Activated B cell treated with CpG ODN at 0.5 μM for 24 hours (primary cell): ENCODE measurements around the gene GSAP. TPM values are rescaled to one million over a fixed set of nuclear protein-coding genes. Genes with fewer than 3 reads are reported as not detected.
A peak's percentile ranks its signal among the peaks of the same experiment; 100 is the strongest.

ENCODE experiments used
- ATAC-seq: fragments of 200-7000 bp; cut with Tn5 transposase; one replicate; pipeline ENCODE4 v1.10.0; 2021; ENCODE audit warnings: low read depth, mild to moderate bottlenecking, moderate library complexity
- CTCF ChIA-PET: fragments of 350-600 bp; sonication (Branson Sonifier 250); formaldehyde crosslinking; loops from one replicate; lab custom pipeline; 2021; ENCODE audit warnings: antibody characterized with exemption; lab: Charles Lee
- POLR2A ChIA-PET: fragments of 350-600 bp; sonication (Branson Sonifier 250); formaldehyde crosslinking; loops from one replicate; lab custom pipeline; 2021; ENCODE audit warnings: antibody characterized with exemption; lab: Charles Lee
- DNase-seq: peaks from one replicate; pipeline ENCODE4 v3.0.0; 2022
- H3K27ac Mint-ChIP-seq: one replicate; pipeline ENCODE4 v1.8.0; 2020; ENCODE audit warnings: mixed read lengths
- H3K27me3 Mint-ChIP-seq: one replicate; pipeline ENCODE4 v1.8.0; 2021; ENCODE audit warnings: mixed read lengths
- H3K36me3 Mint-ChIP-seq: one replicate; pipeline ENCODE4 v1.8.0; 2021; ENCODE audit warnings: low read depth, mixed read lengths
- H3K4me1 Mint-ChIP-seq: one replicate; pipeline ENCODE4 v1.8.0; 2021; ENCODE audit warnings: mixed read lengths
- H3K4me3 Mint-ChIP-seq: one replicate; pipeline ENCODE4 v1.8.0; 2020; ENCODE audit warnings: mild to moderate bottlenecking, mixed read lengths
- H3K9me3 Mint-ChIP-seq: one replicate; pipeline ENCODE4 v1.8.0; 2020; ENCODE audit warnings: mixed read lengths
- intact Hi-C: fragments of 100-400 bp; cut with micrococcal nuclease; formaldehyde crosslinking; loops from one replicate; pipeline ENCODE4 v1.15.1; 2024
- total RNA-seq: library from RNA; stranded (reverse); gene quantifications from 2 replicates; pipeline ENCODE4 v1.2.3, GENCODE V29; 2022
- TF ChIP-seq, protein P1 (sequence below): fragments of 200-600 bp; IDR thresholded peaks from one replicate; pipeline ENCODE4 v1.8.0; 2022; ENCODE audit warnings: antibody characterized with exemption, mild to moderate bottlenecking

Gene GSAP
- total RNA-seq, 1 donor from 2014 or later = 91.2 TPM

DNA sequence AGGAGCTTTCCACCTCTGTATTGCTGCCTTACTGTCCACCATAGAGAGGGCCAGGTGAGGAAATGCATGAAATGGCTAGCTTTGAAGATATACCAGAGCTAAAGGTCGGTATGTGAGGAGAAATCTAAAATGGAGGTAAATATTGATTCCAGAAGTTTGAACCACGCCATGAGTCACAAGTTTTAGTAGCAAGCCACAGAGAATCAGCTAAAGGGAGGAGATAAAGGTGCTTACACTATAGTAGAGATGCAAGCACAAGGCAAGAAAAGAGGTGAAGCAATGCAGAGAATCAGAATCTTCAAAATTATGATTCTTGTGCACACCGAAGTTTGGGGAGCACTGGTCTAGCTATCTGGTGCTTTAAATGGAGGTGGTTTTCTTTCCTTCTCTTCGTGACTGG, 3.0 kb upstream of the GSAP start:
- POLR2A ChIA-PET = interaction anchor here (1.6 to 1.8 kb wide), 2 partner anchors 9 to 18 kb away, joined by 3 to 5 read pairs; no protein-coding TSS in a partner anchor
- H3K4me1 Mint-ChIP-seq = peaks cover 42% of the 10 kb centered on the region
- H3K36me3 Mint-ChIP-seq = peaks cover 1% of the 10 kb centered on the region
- intact Hi-C loops = loop anchor here (5.0 kb wide), 3 partner anchors 37 to 488 kb away; partner anchors contain the start of gene RSBN1L
- no peaks in the 10 kb centered on the region for H3K9me3 Mint-ChIP-seq
- CTCF ChIA-PET = no interaction called here
- no peaks in the 10 kb centered on the region for H3K27me3 Mint-ChIP-seq
- no peak overlapping the region for H3K27ac Mint-ChIP-seq
- H3K4me3 Mint-ChIP-seq = no peak overlapping the region
- TF ChIP-seq, protein P1, sequence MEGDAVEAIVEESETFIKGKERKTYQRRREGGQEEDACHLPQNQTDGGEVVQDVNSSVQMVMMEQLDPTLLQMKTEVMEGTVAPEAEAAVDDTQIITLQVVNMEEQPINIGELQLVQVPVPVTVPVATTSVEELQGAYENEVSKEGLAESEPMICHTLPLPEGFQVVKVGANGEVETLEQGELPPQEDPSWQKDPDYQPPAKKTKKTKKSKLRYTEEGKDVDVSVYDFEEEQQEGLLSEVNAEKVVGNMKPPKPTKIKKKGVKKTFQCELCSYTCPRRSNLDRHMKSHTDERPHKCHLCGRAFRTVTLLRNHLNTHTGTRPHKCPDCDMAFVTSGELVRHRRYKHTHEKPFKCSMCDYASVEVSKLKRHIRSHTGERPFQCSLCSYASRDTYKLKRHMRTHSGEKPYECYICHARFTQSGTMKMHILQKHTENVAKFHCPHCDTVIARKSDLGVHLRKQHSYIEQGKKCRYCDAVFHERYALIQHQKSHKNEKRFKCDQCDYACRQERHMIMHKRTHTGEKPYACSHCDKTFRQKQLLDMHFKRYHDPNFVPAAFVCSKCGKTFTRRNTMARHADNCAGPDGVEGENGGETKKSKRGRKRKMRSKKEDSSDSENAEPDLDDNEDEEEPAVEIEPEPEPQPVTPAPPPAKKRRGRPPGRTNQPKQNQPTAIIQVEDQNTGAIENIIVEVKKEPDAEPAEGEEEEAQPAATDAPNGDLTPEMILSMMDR = no peak
- DNase-seq = no peak
- ATAC-seq = no peak

DNA sequence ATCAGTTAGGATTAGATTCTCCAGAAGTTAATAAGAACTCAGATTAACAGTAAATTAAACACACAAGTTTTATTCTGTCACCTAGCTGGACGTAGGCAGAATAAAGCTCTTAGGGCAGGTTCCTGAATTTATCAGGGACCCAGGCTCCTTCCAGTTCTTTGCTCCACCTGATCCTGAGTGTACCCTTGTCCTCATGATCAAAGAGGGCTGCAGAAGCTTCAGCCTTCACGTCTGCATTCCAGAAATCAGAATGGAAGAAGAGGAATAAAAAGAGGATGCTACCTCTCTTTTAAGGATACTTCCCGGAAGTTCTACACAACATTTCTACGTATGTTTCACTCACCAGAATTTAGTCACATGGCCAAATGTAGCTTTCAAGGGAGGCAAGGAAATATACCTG, 1.7 kb upstream of the GSAP start:
- H3K27ac Mint-ChIP-seq = peak overlapping the region; percentile 92
- H3K4me1 Mint-ChIP-seq = peaks cover 56% of the 10 kb centered on the region
- ChIA-PET POLR2A (interaction anchor here (0.6 to 6.0 kb wide), 4 partner anchors 10 to 119 kb away, joined by 3 to 93 read pairs (median 37); partner anchors contain the start of gene PTPN12), CTCF (no interaction called here)
- intact Hi-C loops = loop anchor here (1.0 to 5.0 kb wide), 5 partner anchors 8 to 490 kb away; partner anchors contain the start of genes PHTF2, RSBN1L and TMEM60
- peaks cover 1% of the 10 kb centered on the region for H3K36me3 Mint-ChIP-seq
- H3K9me3 Mint-ChIP-seq = no peaks in the 10 kb centered on the region
- DNase-seq (no peak), ATAC-seq (no peak)
- TF ChIP-seq, protein P1 = no peak
- H3K4me3 Mint-ChIP-seq = no peak overlapping the region
- H3K27me3 Mint-ChIP-seq = no peaks in the 10 kb centered on the region

DNA sequence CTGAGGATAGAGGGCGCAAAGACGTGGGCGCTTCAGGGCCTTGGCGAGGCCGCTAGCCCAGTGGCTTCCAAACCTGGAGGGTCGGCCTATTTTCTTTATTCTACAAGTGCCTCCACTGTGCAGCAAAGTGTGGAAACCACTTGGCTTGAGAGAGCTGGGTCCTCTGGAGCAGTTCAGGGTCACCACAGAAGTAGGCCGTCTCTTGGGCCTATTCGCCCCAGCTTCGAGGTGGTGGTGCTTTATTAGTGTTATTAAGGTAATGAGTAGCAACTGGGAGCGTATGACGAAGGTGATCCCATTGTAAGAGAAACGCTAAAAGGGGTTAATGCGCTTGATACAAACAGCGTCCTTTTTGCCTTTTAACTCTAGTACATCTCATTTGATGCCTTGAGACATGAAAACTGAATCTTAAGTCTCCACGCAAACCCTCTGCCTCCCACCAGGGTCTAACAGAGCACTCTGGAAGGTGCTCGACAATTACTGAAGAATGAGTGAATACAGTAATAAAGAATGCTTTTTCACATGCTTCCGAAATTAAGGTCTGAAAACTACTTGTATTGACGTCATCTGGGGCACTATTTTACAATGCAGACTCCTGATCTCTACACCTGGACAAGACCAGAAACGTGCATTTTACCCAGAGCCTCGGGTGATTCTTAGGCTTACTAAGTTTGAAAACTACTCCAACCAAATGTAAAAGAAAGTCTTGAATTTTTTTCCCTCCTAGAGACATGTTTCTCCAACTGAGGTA, 647 bp upstream of the GSAP start:
- intact Hi-C loops = loop anchor here (1.0 to 5.0 kb wide), 6 partner anchors 10 to 491 kb away; partner anchors contain the start of genes PHTF2, RSBN1L and TMEM60
- no peak for ATAC-seq
- POLR2A ChIA-PET = interaction anchor here (0.5 to 6.0 kb wide), 35 partner anchors 11 to 1058 kb away, joined by 3 to 144 read pairs (median 5); partner anchors contain the start of genes PTPN12 and YWHAG

DNA sequence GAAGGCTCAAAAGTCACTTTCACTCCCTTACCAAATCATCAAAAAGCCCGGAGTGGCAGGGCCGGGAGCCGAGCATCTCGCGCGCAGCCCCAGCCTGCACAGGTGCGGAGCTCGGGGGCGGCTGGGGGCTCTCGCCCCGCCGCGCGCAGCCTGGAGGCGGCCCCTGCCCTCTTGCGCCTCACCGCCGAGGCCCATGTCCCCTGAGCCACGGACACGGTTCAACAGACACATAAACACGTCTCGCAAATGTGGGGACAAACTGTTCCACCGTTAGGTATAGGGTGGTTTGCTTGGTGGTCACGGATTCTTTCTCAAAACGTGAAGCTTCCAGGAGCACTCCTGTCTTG, 700 bp downstream of the GSAP start:
- peak; percentile 65 for DNase-seq
- intact Hi-C loops = loop anchor here (1.0 to 5.0 kb wide), 6 partner anchors 15 to 492 kb away; partner anchors contain the start of gene RSBN1L
- Mint-ChIP-seq H3K4me3 (peak overlapping the region; percentile 85), H3K9me3 (no peaks in the 10 kb centered on the region), H3K27me3 (no peaks in the 10 kb centered on the region), H3K27ac (peak overlapping the region; percentile 94), H3K36me3 (peaks cover 5% of the 10 kb centered on the region), H3K4me1 (peaks cover 73% of the 10 kb centered on the region)
- ATAC-seq = peak; percentile 65
- POLR2A ChIA-PET = interaction anchor here (0.8 to 6.0 kb wide), 31 partner anchors 10 to 1057 kb away, joined by 3 to 144 read pairs (median 8); partner anchors contain the start of genes PHTF2, PTPN12, RSBN1L and TMEM60
- TF ChIP-seq, protein P1 = no peak
- CTCF ChIA-PET = interaction anchor here (1.3 to 2.3 kb wide), 2 partner anchors 10 to 24 kb away, joined by 4 to 6 read pairs; no protein-coding TSS in a partner anchor

More for the DNA sequence above, 647 bp upstream of the GSAP start:
- H3K36me3 Mint-ChIP-seq = peaks cover 1% of the 10 kb centered on the region
- H3K9me3 Mint-ChIP-seq = no peaks in the 10 kb centered on the region
- CTCF ChIA-PET = interaction anchor here (0.9 kb wide), 1 partner anchor 49 kb away, joined by 3 read pairs; no protein-coding TSS in a partner anchor
- TF ChIP-seq, protein P1 = no peak
- peak overlapping the region; percentile 85 for H3K4me3 Mint-ChIP-seq
- DNase-seq = no peak
- H3K4me1 Mint-ChIP-seq = peaks cover 65% of the 10 kb centered on the region
- H3K27me3 Mint-ChIP-seq = no peaks in the 10 kb centered on the region
- H3K27ac Mint-ChIP-seq = peak overlapping the region; percentile 92
